Stimulated activated naive CD8-positive, alpha-beta T cell treated with anti-CD3 and anti-CD28 coated beads, Interleukin-15, amount 100 ng/mL, for 72 hours (primary cell): ENCODE data around the gene RTP4.
A peak's percentile ranks its signal among the peaks of the same experiment; 100 is the strongest.

Experiments
- ATAC-seq: fragments of 150-1000 bp; cut with Tn5 transposase; 2 replicates; pipeline ENCODE4 v1.10.0; 2021; ENCODE audit warnings: mild to moderate bottlenecking, moderate library complexity
- DNase-seq, 2 donors: peaks; one replicate each; pipeline ENCODE4 v3.0.0; 2021 to 2022
- H3K27ac Mint-ChIP-seq, 2 donors: one replicate each; pipeline ENCODE4 v1.8.0; 2022; ENCODE audit warnings: mild to moderate bottlenecking in 2 of 2, mixed read lengths in 2 of 2, moderate library complexity in 2 of 2
- H3K27me3 Mint-ChIP-seq: one replicate; pipeline ENCODE4 v1.8.0; 2022; ENCODE audit warnings: mixed read lengths
- H3K4me1 Mint-ChIP-seq: one replicate; pipeline ENCODE4 v1.8.0; 2022; ENCODE audit warnings: mild to moderate bottlenecking, mixed read lengths
- H3K4me3 Mint-ChIP-seq, 2 donors: one replicate each; pipeline ENCODE4 v1.8.0; 2022; ENCODE audit warnings: mild to moderate bottlenecking in 2 of 2, mixed read lengths in 2 of 2, moderate library complexity in 1 of 2
- H3K9me3 Mint-ChIP-seq, 2 donors: one replicate each; pipeline ENCODE4 v1.8.0; 2022; ENCODE audit warnings: mixed read lengths in 2 of 2

RTP4 gene

GRCh38 chr3:187358068-187358467 is 10.1 kb upstream of the RTP4 start:
- Mint-ChIP-seq H3K4me3 (no peak overlapping the region), H3K4me1 (peaks cover 11% of the 10 kb centered on the region), H3K27ac (no peak overlapping the region), H3K27me3 (no peaks in the 10 kb centered on the region), H3K9me3 (no peaks in the 10 kb centered on the region)
- no peak for ATAC-seq
- DNase-seq: no peak

GRCh38 chr3:187359798-187360486 is 8.2 kb upstream of the RTP4 start:
- no peak overlapping the region for H3K4me3 Mint-ChIP-seq
- ATAC-seq: no peak
- no peak overlapping the region for H3K27ac Mint-ChIP-seq
- no peaks in the 10 kb centered on the region for H3K9me3 Mint-ChIP-seq
- peaks cover 11% of the 10 kb centered on the region for H3K4me1 Mint-ChIP-seq
- H3K27me3 Mint-ChIP-seq: no peaks in the 10 kb centered on the region
- DNase-seq: no peak

- H3K4me3 Mint-ChIP-seq: no peak overlapping the region
- no peak overlapping the region for H3K27ac Mint-ChIP-seq
- peaks cover 11% of the 10 kb centered on the region for H3K4me1 Mint-ChIP-seq
- ATAC-seq (no peak), DNase-seq (no peak)
- H3K27me3 Mint-ChIP-seq: no peaks in the 10 kb centered on the region
- no peaks in the 10 kb centered on the region for H3K9me3 Mint-ChIP-seq
Measured at GRCh38 chr3:187360596-187360995, 7.6 kb upstream of the RTP4 start.

- Mint-ChIP-seq H3K27me3 (no peaks in the 10 kb centered on the region), H3K9me3 (no peaks in the 10 kb centered on the region), H3K27ac (no peak overlapping the region), H3K4me1 (peaks cover 11% of the 10 kb centered on the region), H3K4me3 (no peak overlapping the region)
- DNase-seq (no peak), ATAC-seq (peak; percentile 60)
Measured at GRCh38 chr3:187361835-187362234, 6.3 kb upstream of the RTP4 start.

- Mint-ChIP-seq H3K27ac (peak overlapping the region; percentile 95 to 98), H3K27me3 (no peaks in the 10 kb centered on the region), H3K4me1 (peaks cover 27% of the 10 kb centered on the region), H3K9me3 (peaks cover 0 to 6% of the 10 kb centered on the region in 2 donors), H3K4me3 (peak overlapping the region; percentile 92 to 94)
- no peak for DNase-seq
- peak; percentile 10 for ATAC-seq
Measured at GRCh38 chr3:187367561-187368103, 553 bp upstream of the RTP4 start.

GRCh38 chr3:187369089-187369447 is 883 bp downstream of the RTP4 start:
- H3K4me1 Mint-ChIP-seq: peaks cover 26% of the 10 kb centered on the region

GRCh38 chr3:187370051-187370450 is 1.9 kb downstream of the RTP4 start:
- peaks cover 26% of the 10 kb centered on the region for H3K4me1 Mint-ChIP-seq
- H3K9me3 Mint-ChIP-seq: peaks cover 15 to 22% of the 10 kb centered on the region in 2 donors
- ATAC-seq: no peak
- DNase-seq: no peak
- H3K27ac Mint-ChIP-seq: no peak overlapping the region
- H3K27me3 Mint-ChIP-seq: no peaks in the 10 kb centered on the region
- H3K4me3 Mint-ChIP-seq: peak overlapping the region in 1 of 2 donors; percentile 6

More at GRCh38 chr3:187369089-187369447, 883 bp downstream of the RTP4 start:
- Mint-ChIP-seq H3K27me3 (no peaks in the 10 kb centered on the region), H3K4me3 (peak overlapping the region; percentile 92 to 94), H3K9me3 (peaks cover 10 to 12% of the 10 kb centered on the region in 2 donors), H3K27ac (peak overlapping the region; percentile 95 to 98)
- ATAC-seq (peak; percentile 4), DNase-seq (no peak)

- H3K27ac Mint-ChIP-seq: no peak overlapping the region
- peaks cover 15 to 45% of the 10 kb centered on the region in 2 donors for H3K9me3 Mint-ChIP-seq
- H3K4me3 Mint-ChIP-seq: no peak overlapping the region
- DNase-seq (no peak), ATAC-seq (no peak)
- H3K27me3 Mint-ChIP-seq: no peaks in the 10 kb centered on the region
- H3K4me1 Mint-ChIP-seq: no peaks in the 10 kb centered on the region
Measured at GRCh38 chr3:187375581-187375980, 7.4 kb downstream of the RTP4 start.

- no peak for DNase-seq
- no peaks in the 10 kb centered on the region for H3K4me1 Mint-ChIP-seq
- no peak for ATAC-seq
- peaks cover 9 to 45% of the 10 kb centered on the region in 2 donors for H3K9me3 Mint-ChIP-seq
- H3K4me3 Mint-ChIP-seq: no peak overlapping the region
- no peaks in the 10 kb centered on the region for H3K27me3 Mint-ChIP-seq
- no peak overlapping the region for H3K27ac Mint-ChIP-seq
Measured at GRCh38 chr3:187377842-187378241, 9.7 kb downstream of the RTP4 start.

GRCh38 chr3:187382609-187383151 is 14.5 kb downstream of the RTP4 start:
- H3K4me3 Mint-ChIP-seq: no peak overlapping the region
- ATAC-seq (no peak), DNase-seq (no peak)
- peaks cover 4 to 14% of the 10 kb centered on the region in 2 donors for H3K9me3 Mint-ChIP-seq
- H3K27me3 Mint-ChIP-seq: peaks cover 5% of the 10 kb centered on the region
- no peaks in the 10 kb centered on the region for H3K4me1 Mint-ChIP-seq
- H3K27ac Mint-ChIP-seq: no peak overlapping the region

- H3K27me3 Mint-ChIP-seq: peaks cover 11% of the 10 kb centered on the region
- peaks cover 5 to 17% of the 10 kb centered on the region in 2 donors for H3K9me3 Mint-ChIP-seq
- H3K4me3 Mint-ChIP-seq: no peak overlapping the region
- DNase-seq: no peak
- no peak overlapping the region for H3K27ac Mint-ChIP-seq
- H3K4me1 Mint-ChIP-seq: no peaks in the 10 kb centered on the region
- ATAC-seq: no peak
Measured at GRCh38 chr3:187383246-187383645, 15.1 kb downstream of the RTP4 start.

- Mint-ChIP-seq H3K27me3 (peaks cover 22% of the 10 kb centered on the region), H3K9me3 (peaks cover 5 to 15% of the 10 kb centered on the region in 2 donors), H3K27ac (no peak overlapping the region), H3K4me3 (no peak overlapping the region), H3K4me1 (no peaks in the 10 kb centered on the region)
- no peak for ATAC-seq
- DNase-seq: no peak
Measured at GRCh38 chr3:187385296-187385695, 17.1 kb downstream of the RTP4 start.

- no peak overlapping the region for H3K4me3 Mint-ChIP-seq
- no peak overlapping the region for H3K27ac Mint-ChIP-seq
- DNase-seq (no peak), ATAC-seq (no peak)
- H3K9me3 Mint-ChIP-seq: no peaks in the 10 kb centered on the region
- H3K4me1 Mint-ChIP-seq: no peaks in the 10 kb centered on the region
- peaks cover 19% of the 10 kb centered on the region for H3K27me3 Mint-ChIP-seq
Measured at GRCh38 chr3:187396661-187397060, 28.5 kb downstream of the RTP4 start.

- Mint-ChIP-seq H3K4me1 (no peaks in the 10 kb centered on the region), H3K27me3 (peaks cover 19% of the 10 kb centered on the region), H3K27ac (no peak overlapping the region), H3K4me3 (no peak overlapping the region), H3K9me3 (no peaks in the 10 kb centered on the region)
- no peak for DNase-seq
- ATAC-seq: no peak
Measured at GRCh38 chr3:187398955-187399354, 30.8 kb downstream of the RTP4 start.

- H3K4me1 Mint-ChIP-seq: no peaks in the 10 kb centered on the region
- no peak overlapping the region for H3K27ac Mint-ChIP-seq
- no peaks in the 10 kb centered on the region for H3K9me3 Mint-ChIP-seq
- no peak overlapping the region for H3K4me3 Mint-ChIP-seq
- H3K27me3 Mint-ChIP-seq: peaks cover 27% of the 10 kb centered on the region
- ATAC-seq (no peak), DNase-seq (no peak)
Measured at GRCh38 chr3:187400756-187401155, 32.6 kb downstream of the RTP4 start.

GRCh38 chr3:187401856-187402255 is 33.7 kb downstream of the RTP4 start:
- DNase-seq (no peak), ATAC-seq (no peak)
- H3K4me1 Mint-ChIP-seq: no peaks in the 10 kb centered on the region
- no peaks in the 10 kb centered on the region for H3K9me3 Mint-ChIP-seq
- H3K4me3 Mint-ChIP-seq: no peak overlapping the region
- H3K27me3 Mint-ChIP-seq: peaks cover 27% of the 10 kb centered on the region
- H3K27ac Mint-ChIP-seq: no peak overlapping the region
